Activated naive CD4-positive, alpha-beta T cell treated with Interleukin-2 at 50 U/mL for 16 hours (primary cell): Measurements from ENCODE around the gene ARHGAP33.

Source experiments
- DNase-seq: peaks from one replicate; pipeline ENCODE4 v3.0.0-alpha.2; 2020

ARHGAP33 gene

DNA sequence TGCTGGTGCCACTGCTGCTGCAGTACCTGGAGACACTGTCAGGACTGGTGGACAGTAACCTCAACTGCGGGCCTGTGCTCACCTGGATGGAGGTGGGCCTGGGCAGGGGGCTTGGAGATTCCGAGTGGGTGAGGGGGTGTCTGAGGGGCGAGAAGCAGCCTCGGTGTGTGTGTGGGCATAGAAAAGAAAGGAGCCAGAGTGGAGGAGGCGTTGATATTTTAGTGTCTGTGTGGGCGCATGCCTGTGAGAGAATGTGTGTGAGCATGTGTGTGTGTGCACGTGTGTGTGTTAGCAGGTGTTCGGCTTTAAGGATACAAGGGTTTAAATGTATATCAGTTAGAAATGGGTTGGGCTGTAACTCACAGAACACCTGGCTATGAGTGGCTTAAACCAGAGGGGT lies 3.7 kb downstream of the ARHGAP33 start:
- no peak for DNase-seq

DNA sequence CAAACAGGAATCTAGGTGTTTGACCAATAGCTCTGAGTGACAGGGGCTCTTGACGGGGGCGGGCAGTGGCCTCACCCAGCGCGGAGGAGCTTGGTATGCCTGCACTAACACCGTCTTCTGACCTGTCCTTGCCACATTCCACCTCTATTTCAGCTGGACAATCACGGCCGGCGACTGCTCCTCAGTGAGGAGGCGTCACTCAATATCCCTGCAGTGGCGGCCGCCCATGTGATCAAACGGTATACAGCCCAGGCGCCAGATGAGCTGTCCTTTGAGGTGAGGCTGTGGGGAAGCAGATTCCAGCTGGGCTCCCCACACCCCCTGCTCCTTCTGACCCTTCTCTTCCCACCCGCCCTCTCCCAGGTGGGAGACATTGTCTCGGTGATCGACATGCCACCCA lies 4.7 kb downstream of the ARHGAP33 start:
- DNase-seq, result no peak

GRCh38 chr19:35780717-35781116 lies 5.4 kb downstream of the ARHGAP33 start:
- no peak for DNase-seq

GRCh38 chr19:35781650-35782049 lies 6.3 kb downstream of the ARHGAP33 start:
- no peak for DNase-seq

DNA sequence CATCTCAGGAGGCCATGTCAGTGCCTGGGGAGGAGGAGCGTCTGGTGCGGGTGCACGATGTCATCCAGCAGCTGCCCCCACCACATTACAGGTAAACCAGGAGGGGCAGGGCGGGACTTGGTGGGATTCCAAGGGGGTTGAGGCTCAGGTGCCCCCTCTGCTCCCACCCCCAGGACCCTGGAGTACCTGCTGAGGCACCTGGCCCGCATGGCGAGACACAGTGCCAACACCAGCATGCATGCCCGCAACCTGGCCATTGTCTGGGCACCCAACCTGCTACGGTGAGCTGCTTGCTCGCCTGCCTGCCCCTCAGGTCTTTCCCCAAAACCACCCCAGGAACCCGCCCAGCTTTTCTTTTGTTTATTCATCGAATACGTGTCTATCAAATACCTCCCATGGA lies 7.2 kb downstream of the ARHGAP33 start:
- DNase-seq, result no peak

DNA sequence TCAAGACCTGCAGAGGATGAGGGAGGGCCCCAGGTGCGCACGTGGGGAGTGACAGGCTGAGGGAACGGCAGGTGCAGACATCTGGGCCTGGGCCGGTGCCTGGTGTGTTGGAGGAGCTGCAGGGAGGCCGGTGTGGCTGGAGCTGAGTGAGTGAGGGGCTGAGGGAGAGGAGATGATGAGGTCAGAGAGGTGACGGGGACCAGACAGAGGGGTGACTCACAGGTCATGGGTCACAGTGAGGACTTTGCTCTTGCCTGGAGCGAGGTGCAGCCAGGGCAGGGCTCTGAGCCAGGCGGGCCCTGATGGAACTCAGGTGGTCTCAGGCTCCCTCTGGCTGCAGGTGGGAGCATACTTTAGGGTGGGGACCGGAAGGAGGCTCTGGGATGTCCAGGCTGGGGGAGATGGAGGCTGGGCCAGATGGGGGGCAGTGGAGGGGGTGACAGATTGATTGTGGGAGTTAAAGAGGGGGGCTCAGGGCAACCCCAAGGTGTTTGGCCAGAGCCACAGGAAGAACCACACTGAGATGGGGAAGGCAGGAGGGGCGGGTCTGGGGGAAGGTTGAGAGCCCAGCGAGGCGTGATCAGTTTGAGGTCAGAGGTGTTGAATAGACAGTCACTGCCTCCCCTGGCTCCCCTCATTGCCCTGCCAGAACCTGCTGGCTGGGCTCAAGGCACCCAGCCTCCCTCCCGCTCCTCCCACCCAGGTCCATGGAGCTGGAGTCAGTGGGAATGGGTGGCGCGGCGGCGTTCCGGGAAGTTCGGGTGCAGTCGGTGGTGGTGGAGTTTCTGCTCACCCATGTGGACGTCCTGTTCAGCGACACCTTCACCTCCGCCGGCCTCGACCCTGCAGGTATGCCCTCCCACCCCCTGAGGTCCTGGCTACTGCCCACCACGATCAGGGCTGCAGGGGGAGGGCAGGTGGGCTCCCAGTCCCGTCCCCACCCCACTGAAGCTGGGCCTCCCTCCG lies 8.4 kb downstream of the ARHGAP33 start:
- DNase-seq, result no peak

- DNase-seq, result no peak
Measured at GRCh38 chr19:35784503-35785338, 9.4 kb downstream of the ARHGAP33 start.

GRCh38 chr19:35785339-35785627 lies 9.9 kb downstream of the ARHGAP33 start:
- no peak for DNase-seq

- DNase-seq, result no peak
Measured at GRCh38 chr19:35786299-35787160, 11.2 kb downstream of the ARHGAP33 start.

DNA sequence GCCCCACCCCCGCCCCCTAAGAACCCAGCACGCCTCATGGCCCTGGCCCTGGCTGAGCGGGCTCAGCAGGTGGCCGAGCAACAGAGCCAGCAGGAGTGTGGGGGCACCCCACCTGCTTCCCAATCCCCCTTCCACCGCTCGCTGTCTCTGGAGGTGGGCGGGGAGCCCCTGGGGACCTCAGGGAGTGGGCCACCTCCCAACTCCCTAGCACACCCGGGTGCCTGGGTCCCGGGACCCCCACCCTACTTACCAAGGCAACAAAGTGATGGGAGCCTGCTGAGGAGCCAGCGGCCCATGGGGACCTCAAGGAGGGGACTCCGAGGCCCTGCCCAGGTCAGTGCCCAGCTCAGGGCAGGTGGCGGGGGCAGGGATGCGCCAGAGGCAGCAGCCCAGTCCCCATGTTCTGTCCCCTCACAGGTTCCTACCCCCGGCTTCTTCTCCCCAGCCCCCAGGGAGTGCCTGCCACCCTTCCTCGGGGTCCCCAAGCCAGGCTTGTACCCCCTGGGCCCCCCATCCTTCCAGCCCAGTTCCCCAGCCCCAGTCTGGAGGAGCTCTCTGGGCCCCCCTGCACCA lies 11.9 kb downstream of the ARHGAP33 start:
- DNase-seq, result no peak

DNA sequence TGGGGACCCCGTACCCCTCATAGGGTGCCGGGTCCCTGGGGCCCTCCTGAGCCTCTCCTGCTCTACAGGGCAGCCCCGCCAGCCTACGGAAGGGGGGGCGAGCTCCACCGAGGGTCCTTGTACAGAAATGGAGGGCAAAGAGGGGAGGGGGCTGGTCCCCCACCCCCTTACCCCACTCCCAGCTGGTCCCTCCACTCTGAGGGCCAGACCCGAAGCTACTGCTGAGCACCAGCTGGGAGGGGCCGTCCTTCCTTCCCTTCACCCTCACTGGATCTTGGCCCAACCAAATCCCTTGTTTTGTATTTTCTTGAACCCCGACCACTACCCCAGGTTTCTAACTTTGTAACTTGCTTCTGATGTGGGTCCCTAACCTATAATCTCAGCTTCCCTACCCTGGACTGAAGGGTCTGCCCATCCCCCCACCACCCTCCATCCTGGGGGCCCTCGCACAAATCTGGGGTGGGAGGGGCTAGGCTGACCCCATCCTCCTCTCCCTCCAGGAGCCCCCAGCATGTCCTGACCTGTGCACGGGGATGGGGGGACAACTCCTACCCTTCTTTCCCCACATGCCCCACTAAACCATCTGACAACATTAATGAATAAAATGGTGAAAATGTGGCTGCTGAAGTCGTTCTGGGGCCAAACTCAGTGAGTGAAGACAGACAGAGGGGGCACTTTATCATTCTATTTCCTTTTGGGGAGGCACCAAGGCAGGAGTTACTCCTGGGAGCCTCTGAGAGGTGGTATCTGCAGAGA lies 13.0 kb downstream of the ARHGAP33 start:
- no peak for DNase-seq

- DNase-seq, result no peak
Measured at GRCh38 chr19:35789195-35789977, 14.0 kb downstream of the ARHGAP33 start.

DNA sequence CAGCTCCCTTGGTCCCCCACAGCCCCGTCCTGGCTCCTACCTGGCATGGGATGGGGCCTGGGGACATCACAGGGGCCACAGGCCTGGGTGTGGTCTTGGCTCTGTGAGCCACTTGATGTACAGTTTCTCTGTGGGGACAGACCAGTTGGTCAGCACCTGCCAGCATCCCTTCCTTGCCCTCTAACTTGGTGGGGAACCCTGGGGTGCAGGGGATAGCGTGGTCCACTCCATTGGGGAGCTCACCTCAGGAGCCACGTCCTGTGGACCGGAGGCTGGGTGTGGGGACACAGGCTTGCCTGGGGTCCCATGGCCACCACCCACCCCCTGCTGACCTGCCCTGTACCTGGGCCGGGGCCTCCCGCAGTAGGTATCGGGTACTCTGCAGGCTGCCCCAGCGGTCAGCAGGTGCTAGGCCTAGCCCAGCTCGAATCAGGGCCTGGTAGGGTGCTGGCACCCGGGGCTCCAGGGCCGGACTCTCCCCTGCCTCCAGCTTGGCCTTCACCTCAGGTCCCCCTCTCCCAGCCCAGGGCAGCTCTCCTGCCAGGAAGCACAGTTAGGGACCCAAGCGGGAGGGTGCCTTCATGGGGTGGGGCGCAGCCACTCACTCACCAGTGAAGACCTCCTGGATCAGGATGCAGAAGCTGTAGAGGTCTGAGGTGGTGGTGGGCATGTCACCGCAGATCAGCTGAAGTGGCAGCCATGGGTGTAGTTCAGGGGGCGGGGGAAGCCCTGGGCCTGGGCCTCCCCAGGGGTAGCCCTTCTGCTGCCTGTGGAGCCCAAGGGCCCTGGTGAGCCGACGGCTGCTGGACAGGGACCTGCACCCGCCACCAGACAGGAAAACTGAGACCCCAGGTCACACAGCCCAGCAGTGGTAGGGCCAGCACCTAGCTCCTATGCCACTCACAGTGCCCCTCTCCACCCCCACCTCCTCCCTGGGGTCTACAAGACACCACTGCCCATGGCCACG lies 14.9 kb downstream of the ARHGAP33 start:
- no peak for DNase-seq

- DNase-seq, result no peak
Measured at GRCh38 chr19:35790981-35791813, 15.8 kb downstream of the ARHGAP33 start.

- no peak for DNase-seq
Measured at GRCh38 chr19:35791814-35792279, 16.5 kb downstream of the ARHGAP33 start.

GRCh38 chr19:35792312-35792711 lies 16.9 kb downstream of the ARHGAP33 start:
- no peak for DNase-seq

- DNase-seq, result no peak
Measured at GRCh38 chr19:35792888-35793287, 17.5 kb downstream of the ARHGAP33 start.

GRCh38 chr19:35793381-35794165 lies 18.2 kb downstream of the ARHGAP33 start:
- DNase-seq, result no peak
